Fibroblast of mammary gland (primary cell): Measurements from ENCODE around the gene MARK1.

Experiments
- DNase-seq: peaks from one replicate; pipeline ENCODE4 v3.0.0-alpha.2; 2010; ENCODE audit warnings: low read depth
- H3K4me3 ChIP-seq: 2 replicates; pipeline ENCODE4 v1.5.1; 2011; ENCODE audit warnings: low read depth, mild to moderate bottlenecking, low read length, moderate library complexity; ENCODE audit not compliant: control insufficient read depth
- TF ChIP-seq, protein P1 (sequence below): conservative IDR thresholded peaks from 2 replicates; pipeline ENCODE4 v1.5.1; 2011; ENCODE audit warnings: low read depth, low read length, inconsistent platforms; ENCODE audit not compliant: control insufficient read depth, insufficient read depth

The MARK1 gene

DNA sequence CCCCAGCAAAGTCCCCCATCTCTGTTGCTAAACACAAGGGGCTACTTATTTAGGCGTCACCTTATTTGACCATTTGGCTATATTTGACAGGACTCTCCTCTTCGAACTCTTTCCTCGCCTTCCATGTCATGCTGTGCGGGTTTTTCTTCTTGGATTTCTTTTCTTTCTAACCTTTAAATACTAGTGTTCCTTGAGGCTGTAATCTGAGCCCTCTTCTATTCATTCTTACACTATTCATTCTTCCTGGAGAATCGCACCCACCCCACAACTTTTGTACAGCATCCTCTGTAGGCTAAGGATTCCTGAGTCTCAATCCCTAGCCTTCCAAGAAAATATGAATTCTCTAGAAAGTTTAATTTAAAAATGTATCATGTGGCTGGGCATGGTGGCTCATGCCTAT, 100.5 kb downstream of the MARK1 start:
- no peak for DNase-seq
- TF ChIP-seq, protein P1, sequence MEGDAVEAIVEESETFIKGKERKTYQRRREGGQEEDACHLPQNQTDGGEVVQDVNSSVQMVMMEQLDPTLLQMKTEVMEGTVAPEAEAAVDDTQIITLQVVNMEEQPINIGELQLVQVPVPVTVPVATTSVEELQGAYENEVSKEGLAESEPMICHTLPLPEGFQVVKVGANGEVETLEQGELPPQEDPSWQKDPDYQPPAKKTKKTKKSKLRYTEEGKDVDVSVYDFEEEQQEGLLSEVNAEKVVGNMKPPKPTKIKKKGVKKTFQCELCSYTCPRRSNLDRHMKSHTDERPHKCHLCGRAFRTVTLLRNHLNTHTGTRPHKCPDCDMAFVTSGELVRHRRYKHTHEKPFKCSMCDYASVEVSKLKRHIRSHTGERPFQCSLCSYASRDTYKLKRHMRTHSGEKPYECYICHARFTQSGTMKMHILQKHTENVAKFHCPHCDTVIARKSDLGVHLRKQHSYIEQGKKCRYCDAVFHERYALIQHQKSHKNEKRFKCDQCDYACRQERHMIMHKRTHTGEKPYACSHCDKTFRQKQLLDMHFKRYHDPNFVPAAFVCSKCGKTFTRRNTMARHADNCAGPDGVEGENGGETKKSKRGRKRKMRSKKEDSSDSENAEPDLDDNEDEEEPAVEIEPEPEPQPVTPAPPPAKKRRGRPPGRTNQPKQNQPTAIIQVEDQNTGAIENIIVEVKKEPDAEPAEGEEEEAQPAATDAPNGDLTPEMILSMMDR = no peak
- H3K4me3 ChIP-seq = no peak overlapping the region

DNA sequence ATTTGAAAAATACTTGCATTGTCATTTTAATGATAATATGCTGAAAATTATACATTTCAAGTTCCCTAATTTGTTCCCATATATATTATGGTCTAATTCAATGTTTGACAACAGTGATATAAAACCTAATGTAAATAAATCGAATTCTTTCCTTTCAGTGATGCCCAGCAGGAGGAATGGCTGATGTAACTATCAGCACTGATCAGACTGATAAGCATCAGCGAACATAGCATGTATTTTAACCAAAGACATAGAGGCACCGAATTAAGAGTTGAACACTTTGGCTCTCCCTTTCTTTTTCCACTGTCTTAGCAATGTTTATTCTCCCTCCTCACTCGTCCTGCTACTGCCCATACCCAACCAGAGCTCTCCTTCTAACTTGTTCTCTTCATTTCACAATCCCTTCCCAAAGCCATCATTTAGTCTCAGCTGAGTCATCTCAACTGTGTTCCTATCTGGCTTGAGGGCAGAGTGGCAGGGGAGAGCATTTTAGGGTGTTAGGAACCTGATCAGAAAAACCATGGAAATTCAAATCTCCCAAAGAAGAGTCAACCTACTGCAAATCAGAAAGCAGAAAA, 103.4 kb downstream of the MARK1 start:
- H3K4me3 ChIP-seq = no peak overlapping the region
- DNase-seq = peak; percentile 19
- TF ChIP-seq, protein P1 = no peak

DNA sequence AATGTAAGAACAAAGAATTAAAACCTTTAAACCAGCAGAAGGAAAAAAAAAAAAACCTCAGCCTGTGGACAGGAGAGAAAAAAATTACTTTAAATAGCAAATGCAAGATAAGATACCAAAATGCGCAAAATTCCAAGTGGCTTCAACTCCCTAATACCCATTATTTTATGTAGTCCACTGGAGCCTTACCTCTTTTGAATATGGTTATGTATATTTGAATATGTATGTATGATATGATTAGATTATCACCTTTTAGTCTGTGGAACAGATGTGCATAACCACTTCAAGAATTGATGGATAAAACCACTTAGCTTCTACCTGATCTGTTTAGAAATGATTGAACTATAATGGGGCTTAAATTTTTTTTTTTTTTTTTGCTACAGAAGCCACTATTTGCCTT, 109.8 kb downstream of the MARK1 start:
- TF ChIP-seq, protein P1 = no peak
- no peak overlapping the region for H3K4me3 ChIP-seq
- DNase-seq = no peak

DNA sequence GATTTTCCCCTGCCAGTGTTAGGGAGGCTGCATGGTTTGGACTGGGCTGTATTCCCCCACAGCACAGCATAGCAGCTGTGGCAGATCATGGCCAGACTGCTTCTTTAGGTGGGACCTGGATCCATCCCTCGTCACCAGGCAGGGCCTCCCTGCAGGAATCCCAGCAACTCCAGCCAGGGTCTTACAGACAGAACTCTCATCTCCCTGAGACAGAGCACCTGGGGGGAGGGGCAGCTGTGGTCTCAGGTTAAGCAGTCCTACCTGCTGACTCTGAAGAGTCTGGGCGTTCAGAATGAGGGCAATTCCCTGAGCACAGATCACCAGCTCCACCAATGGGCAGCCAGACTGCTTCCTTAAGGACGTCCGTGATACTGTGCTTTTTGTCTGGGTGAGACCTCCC, 114.3 kb downstream of the MARK1 start:
- no peak for DNase-seq
- TF ChIP-seq, protein P1 = no peak
- no peak overlapping the region for H3K4me3 ChIP-seq

DNA sequence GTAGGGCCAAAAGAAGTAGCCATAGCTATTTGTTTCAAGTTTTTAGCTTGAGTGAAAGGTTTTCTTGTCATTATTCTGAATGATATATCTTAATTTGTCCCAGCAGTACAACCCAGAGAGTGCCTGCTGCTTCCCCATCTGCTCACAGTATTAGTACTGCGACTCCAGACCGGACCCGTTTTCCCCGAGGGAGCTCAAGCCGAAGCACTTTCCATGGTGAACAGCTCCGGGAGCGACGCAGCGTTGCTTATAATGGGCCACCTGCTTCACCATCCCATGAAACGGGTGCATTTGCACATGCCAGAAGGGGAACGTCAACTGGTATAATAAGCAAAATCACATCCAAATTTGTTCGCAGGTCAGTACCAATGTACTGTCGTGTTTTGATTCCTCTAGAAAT, 125.1 kb downstream of the MARK1 start:
- TF ChIP-seq, protein P1 = no peak
- DNase-seq = no peak
- H3K4me3 ChIP-seq = no peak overlapping the region

DNA sequence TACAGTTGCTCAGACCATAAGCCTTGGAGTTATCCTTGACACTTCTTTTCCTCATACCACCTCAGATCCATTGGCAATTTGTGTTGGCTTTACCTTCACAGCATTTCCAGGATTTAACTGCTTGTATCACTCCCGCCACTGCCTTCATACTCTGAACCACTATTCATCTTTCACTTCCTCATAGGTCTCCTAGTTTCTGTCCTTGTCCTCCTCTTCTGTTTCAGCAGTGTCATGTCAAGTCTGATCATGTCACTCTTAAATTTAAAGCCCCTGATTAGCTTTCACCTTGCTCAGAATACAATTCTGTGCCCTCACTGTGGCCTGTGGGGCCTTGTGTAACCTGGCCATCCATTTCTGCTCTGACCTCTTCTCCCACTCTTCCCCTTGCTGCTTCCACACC, 127.6 kb downstream of the MARK1 start:
- DNase-seq = no peak
- no peak overlapping the region for H3K4me3 ChIP-seq
- TF ChIP-seq, protein P1 = no peak

DNA sequence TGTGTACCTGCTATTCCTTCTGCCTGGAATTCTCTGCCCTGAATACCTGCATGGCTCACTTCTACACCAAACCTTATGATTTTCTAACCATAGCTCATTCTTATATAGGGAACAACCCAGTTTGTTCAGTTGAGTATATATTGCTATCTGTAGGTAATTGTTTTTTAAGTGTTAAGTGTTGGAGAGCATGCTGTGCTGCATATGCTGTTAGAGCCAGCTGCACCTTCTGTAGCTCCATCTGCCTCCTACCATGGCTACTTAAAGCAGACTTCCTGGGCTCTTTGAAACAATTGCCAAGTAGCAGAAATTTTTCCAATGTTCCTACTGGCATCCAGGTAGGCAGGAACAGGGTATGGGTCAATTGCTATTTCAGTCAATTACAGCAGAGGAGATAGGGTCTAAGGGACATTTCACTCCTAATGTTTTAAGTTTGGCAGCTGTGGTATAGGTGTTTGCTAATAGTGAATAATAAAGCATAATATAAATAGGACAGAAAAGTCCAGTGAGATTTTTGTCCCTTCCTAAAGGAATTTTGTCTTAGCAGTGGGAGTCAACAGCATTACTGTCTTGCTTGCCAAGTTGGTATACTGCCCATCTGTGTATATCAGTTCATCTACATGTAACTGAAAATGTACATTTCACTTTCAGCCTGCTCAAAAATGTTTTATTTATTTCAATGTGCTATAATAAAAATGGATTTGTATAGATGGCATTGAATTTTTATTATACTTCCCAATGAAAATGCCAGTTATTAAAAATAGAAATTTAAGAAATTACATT, 128.2 kb downstream of the MARK1 start:
- TF ChIP-seq, protein P1 = no peak
- no peak for DNase-seq
- H3K4me3 ChIP-seq = no peak overlapping the region
